ENCODE results near the gene EIF4EBP3.

EIF4EBP3 gene

GRCh38 chr5:140547508-140548299, at the start of gene EIF4EBP3:
Gene EIF4EBP3 (plus strand): TSS chr5:140547662. CDS start chr5:140547738, 76 bp downstream.
- peak; percentile 85 to 88 for DNase-seq

- DNase-seq, result no peak
Measured at GRCh38 chr5:140497897-140498296, 49.6 kb upstream of the EIF4EBP3 start.

GRCh38 chr5:140498591-140498990, 48.9 kb upstream of the EIF4EBP3 start:
- DNase-seq, result no peak

GRCh38 chr5:140502834-140503233, 44.6 kb upstream of the EIF4EBP3 start:
- DNase-seq, result no peak

- no peak for DNase-seq
Measured at GRCh38 chr5:140509898-140510297, 37.6 kb upstream of the EIF4EBP3 start.

- no peak for DNase-seq
Measured at GRCh38 chr5:140513124-140513523, 34.3 kb upstream of the EIF4EBP3 start.

- DNase-seq, result no peak
Measured at GRCh38 chr5:140524003-140524402, 23.5 kb upstream of the EIF4EBP3 start.

GRCh38 chr5:140540227-140540626, 7.2 kb upstream of the EIF4EBP3 start:
- DNase-seq, result no peak

- DNase-seq, result no peak
Measured at GRCh38 chr5:140542972-140543371, 4.5 kb upstream of the EIF4EBP3 start.

GRCh38 chr5:140544986-140545385, 2.5 kb upstream of the EIF4EBP3 start:
- DNase-seq, result no peak

- DNase-seq, result no peak
Measured at GRCh38 chr5:140545606-140546005, 1.9 kb upstream of the EIF4EBP3 start.

- no peak for DNase-seq
Measured at GRCh38 chr5:140546851-140547507, 483 bp upstream of the EIF4EBP3 start.

GRCh38 chr5:140548300-140548688, 832 bp downstream of the EIF4EBP3 start:
- no peak for DNase-seq

- no peak for DNase-seq
Measured at GRCh38 chr5:140548791-140549190, 1.3 kb downstream of the EIF4EBP3 start.

GRCh38 chr5:140549237-140550144, 2.0 kb downstream of the EIF4EBP3 start:
- no peak for DNase-seq

GRCh38 chr5:140550147-140551079, 3.0 kb downstream of the EIF4EBP3 start:
- DNase-seq, result no peak

- no peak for DNase-seq
Measured at GRCh38 chr5:140551872-140552271, 4.4 kb downstream of the EIF4EBP3 start.

- no peak for DNase-seq
Measured at GRCh38 chr5:140553657-140554056, 6.2 kb downstream of the EIF4EBP3 start.

GRCh38 chr5:140554454-140554853, 7.0 kb downstream of the EIF4EBP3 start:
- DNase-seq, result no peak

GRCh38 chr5:140555747-140556312, 8.4 kb downstream of the EIF4EBP3 start:
- no peak for DNase-seq

- DNase-seq, result no peak
Measured at GRCh38 chr5:140556438-140556837, 9.0 kb downstream of the EIF4EBP3 start.

Data from activated CD4-positive, alpha-beta T cell treated with anti-CD3 and anti-CD28 coated beads, Interleukin-2, amount 50 U/mL, for 48 hours (primary cell).